Right lobe of liver (tissue), 4 donors: ENCODE measurements around the gene AVL9.

Experiments
- POLR2A ChIP-seq: fragments of 450-650 bp; IDR thresholded peaks from one replicate; pipeline ENCODE4 v1.6.1; 2017; ENCODE audit warnings: antibody characterized with exemption, mild to moderate bottlenecking
- TF ChIP-seq, protein P1 (sequence below), 4 donors: fragments of 200-600 bp in 3 of 4; fragments of 450-650 bp in 1 of 4; IDR thresholded peaks; one replicate each; pipeline versions ENCODE4 v1.5.1 to v1.8.0; 2016 to 2022; ENCODE audit warnings: antibody characterized with exemption in 4 of 4, mild to moderate bottlenecking in 2 of 4
- donor health status: DM: no; HTN: no; CAD: no.
- donor health status: DM: no; HTN: no; CAD: no.
- donor health status: DM: no; HTN: yes; CAD: no.

DNA sequence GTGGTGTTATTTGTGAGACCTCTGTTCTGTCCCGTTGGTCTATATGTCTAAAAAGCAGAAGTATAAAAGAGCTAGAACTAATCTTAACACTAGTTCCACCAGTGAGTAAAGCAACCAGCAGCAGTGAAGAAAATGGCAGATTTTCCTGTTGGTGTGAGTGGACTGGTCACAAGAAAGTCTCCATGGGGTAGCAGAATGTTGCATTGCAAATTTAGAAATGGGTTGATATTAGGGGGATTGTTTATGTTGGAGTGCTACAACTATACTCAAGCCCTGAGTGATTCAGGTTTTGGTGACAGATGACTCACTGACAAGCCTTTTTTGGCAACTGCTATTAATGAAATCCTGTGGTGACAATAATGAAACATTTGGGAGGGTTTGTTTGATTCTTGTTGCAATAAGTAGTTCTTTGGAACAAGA is 5.6 kb downstream of the AVL9 start:
- TF ChIP-seq, protein P1, sequence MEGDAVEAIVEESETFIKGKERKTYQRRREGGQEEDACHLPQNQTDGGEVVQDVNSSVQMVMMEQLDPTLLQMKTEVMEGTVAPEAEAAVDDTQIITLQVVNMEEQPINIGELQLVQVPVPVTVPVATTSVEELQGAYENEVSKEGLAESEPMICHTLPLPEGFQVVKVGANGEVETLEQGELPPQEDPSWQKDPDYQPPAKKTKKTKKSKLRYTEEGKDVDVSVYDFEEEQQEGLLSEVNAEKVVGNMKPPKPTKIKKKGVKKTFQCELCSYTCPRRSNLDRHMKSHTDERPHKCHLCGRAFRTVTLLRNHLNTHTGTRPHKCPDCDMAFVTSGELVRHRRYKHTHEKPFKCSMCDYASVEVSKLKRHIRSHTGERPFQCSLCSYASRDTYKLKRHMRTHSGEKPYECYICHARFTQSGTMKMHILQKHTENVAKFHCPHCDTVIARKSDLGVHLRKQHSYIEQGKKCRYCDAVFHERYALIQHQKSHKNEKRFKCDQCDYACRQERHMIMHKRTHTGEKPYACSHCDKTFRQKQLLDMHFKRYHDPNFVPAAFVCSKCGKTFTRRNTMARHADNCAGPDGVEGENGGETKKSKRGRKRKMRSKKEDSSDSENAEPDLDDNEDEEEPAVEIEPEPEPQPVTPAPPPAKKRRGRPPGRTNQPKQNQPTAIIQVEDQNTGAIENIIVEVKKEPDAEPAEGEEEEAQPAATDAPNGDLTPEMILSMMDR (IDR thresholded peaks at IDR 0.05), result no peak
- no peak for TF ChIP-seq POLR2A
